A673 (cell line): ENCODE results near the gene TMEM161A.
"Not testable (repeated sequence)": the region's sequence is repeated elsewhere in the genome, so short reads cannot be mapped to it uniquely, and the experiment has no call there.

Experiments used
- EZH2 ChIP-seq: fragments of 200-600 bp; sonication (generic); IDR thresholded peaks from 2 replicates; pipeline ENCODE4 v1.6.1; 2017; ENCODE audit warnings: borderline replicate concordance, low read depth, mild to moderate bottlenecking, mixed read lengths, antibody characterized with exemption, low read length; ENCODE audit not compliant: poor library complexity, severe bottlenecking
- TF ChIP-seq, protein P1 (sequence below): fragments of 300-800, 200-600 bp; sonication (generic); conservative IDR thresholded peaks from 2 replicates; pipeline ENCODE4 v1.5.1; 2017; ENCODE audit warnings: low read depth, mild to moderate bottlenecking, antibody characterized with exemption, low read length, moderate library complexity, mixed read lengths

DNA sequence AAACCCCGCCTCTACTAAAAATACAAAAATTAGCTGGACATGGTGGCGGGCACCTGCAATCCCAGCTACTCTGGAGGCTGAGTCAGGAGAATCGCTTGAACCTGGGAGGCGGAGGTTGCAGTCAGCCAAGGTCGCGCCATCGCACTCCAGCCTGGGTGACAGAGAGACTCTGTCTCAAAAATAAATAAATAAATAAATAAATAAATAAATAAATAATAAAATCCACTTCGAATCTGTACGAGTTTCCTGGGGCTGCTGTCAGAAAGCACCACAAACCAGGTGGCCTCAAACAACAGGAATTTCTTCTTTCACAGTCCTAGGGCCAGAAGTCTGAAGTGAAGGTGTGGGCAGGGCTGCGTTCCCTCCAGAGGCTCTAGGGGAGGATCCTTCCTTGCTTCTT lies 35.7 kb downstream of the TMEM161A start:
- not testable (repeated sequence) for TF ChIP-seq EZH2
- TF ChIP-seq, protein P1, sequence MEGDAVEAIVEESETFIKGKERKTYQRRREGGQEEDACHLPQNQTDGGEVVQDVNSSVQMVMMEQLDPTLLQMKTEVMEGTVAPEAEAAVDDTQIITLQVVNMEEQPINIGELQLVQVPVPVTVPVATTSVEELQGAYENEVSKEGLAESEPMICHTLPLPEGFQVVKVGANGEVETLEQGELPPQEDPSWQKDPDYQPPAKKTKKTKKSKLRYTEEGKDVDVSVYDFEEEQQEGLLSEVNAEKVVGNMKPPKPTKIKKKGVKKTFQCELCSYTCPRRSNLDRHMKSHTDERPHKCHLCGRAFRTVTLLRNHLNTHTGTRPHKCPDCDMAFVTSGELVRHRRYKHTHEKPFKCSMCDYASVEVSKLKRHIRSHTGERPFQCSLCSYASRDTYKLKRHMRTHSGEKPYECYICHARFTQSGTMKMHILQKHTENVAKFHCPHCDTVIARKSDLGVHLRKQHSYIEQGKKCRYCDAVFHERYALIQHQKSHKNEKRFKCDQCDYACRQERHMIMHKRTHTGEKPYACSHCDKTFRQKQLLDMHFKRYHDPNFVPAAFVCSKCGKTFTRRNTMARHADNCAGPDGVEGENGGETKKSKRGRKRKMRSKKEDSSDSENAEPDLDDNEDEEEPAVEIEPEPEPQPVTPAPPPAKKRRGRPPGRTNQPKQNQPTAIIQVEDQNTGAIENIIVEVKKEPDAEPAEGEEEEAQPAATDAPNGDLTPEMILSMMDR, result not testable (repeated sequence)
